HG02852 (cell line): Measurements from ENCODE around the gene OR51B6.
"Not testable (repeated sequence)": the region's sequence is repeated elsewhere in the genome, so short reads cannot be mapped to it uniquely, and the experiment has no call there.

Experiments
- ATAC-seq: cut with Tn5 transposase; IDR thresholded peaks from one replicate; pipeline ENCODE4 v1.9.1; 2021; ENCODE audit warnings: mild to moderate bottlenecking, moderate library complexity; ENCODE audit not compliant: unreplicated experiment

Gene OR51B6

GRCh38 chr11:5363679-5364078 lies 12.4 kb downstream of the OR51B6 start:
- ATAC-seq = no peak

DNA sequence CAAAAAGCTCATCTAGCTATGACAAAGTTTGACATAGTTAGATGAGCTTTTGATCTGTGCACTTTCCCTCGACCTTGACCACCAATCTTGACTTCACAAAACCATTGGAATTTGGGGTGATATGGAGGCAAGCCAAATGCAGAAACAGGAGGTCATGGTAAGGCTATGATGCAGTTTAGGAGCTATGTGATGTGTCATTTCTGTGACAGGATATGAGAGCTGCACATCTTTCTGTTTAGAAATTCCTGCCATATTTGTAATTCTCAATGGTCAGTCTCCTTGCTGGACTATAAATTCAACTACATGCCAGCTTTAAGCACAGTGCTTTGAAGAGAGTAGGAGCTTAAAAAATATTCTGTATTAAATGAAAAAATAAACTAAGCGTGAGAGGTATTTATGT lies 12.9 kb downstream of the OR51B6 start:
- no peak for ATAC-seq

DNA sequence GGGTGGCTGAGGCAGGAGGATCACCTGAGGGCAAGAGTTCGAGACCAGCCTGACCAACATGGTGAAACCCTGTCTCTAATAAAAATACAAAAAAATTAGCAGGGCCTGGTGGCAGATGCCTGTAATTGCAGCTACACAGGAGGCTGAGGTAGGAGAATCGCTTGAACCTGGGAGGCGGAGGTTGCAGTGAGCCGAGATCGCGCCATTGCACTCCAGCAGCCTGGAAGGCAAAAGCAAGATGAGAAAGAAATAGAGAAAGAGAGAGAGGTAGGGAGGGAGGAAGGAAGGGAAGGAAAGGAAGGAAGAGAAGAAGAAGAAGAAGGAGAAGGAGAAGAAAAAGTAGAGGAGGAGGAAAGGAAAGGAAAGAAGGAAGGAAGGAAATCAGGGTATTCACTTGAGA lies 15.1 kb downstream of the OR51B6 start:
- ATAC-seq = not testable (repeated sequence)

DNA sequence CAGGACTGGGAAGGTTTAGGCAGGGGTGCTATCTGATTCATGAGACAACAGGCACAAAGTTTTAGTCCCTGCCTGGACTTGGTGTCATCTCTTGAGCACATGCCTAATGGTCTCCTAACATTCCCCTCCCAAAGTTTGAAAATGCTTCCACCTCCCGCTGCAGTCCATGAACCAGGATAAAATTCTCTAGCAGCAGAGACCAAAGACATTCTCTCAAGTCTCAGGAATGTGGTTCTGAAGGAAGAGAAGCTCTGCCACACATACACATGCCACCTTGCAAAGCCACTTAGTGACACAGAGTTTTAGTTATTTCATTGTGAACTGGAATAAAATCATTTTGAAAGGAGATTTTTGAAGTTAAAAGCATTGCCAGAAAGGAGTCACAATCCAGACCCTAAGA lies 15.5 kb downstream of the OR51B6 start:
- no peak for ATAC-seq

DNA sequence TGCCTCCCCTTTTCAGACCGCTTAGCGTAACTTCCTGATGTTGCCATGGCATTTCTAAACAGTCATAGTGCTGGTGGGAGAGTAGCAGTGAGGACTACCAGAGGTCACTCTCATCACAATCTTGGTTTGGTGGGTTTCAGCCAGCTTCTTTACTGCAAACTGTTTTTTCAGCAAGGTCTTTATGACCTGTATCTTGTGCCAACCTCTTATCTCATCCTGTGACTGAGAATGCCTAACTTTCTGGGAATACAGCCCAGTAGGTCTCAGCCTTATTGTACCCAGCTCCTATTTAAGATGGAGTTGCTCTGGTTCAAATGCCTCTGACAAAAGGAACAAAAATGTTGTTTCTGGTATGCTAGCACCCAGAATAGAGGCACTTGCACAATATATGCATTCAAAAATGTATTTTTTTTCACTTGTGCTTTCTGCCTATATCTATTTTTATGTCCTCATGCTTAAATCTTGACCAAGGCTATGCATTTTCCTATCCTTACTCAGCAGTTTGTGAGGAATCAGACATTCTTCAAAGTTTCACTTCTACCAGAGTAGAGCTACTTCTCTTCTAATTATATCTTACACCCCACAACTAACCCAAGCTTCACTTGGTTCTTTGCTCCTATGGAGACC lies 16.3 kb downstream of the OR51B6 start:
- no peak for ATAC-seq

- peak; percentile 55 for ATAC-seq
Measured at GRCh38 chr11:5368502-5369043, 17.3 kb downstream of the OR51B6 start.

- ATAC-seq = no peak
Measured at GRCh38 chr11:5369789-5370188, 18.5 kb downstream of the OR51B6 start.

- ATAC-seq = peak; percentile 88
Measured at GRCh38 chr11:5380740-5381342, 29.5 kb downstream of the OR51B6 start.

DNA sequence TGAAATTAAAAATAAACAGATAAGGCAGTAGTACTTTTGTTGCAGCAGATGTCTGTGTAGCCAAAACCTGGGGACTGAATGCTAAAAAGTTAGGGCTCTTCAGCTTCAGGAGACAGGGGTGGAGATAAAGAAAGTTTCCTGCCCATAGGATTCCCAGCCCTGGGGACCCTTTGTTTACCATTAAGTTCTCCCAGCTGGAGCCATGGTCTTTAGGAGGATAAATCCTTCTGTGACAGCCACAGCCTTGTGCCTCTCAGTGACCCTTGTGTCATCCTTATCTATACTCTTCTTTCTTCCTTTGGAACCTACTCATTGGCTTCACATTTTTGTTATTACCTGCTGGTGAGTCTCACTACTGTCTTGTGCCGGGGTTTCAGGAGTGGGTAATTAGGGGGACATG lies 32.3 kb downstream of the OR51B6 start, which contains the start of gene OR51M1:
TSS of gene OR51M1 (plus strand) at position 237 of the 400 bp plus-strand sequence. CDS start 5,587 bp downstream, outside the sequence.
- ATAC-seq = no peak

DNA sequence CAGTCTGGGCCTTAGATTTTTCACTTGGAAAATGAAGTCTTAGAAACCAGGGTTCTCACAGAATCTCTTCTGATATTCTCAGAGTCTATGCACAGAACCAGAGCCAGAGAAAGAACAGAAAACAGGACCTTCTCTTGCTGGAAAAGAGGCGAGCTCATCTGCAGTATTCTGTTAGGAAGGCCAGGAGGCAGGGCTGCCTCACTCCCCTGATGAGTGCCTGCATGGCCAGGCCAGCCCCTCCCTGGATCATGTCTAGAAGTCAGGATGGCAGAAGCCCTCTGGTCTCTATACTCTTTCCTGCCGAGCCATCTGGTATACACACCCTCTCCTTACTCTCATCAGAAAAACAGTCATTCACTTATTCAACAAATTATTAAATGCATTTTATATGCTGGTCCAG lies 33.0 kb downstream of the OR51B6 start:
- ATAC-seq = no peak

- ATAC-seq = no peak
Measured at GRCh38 chr11:5390210-5390609, 38.9 kb downstream of the OR51B6 start.

- ATAC-seq = no peak
Measured at GRCh38 chr11:5394091-5394490, 42.8 kb downstream of the OR51B6 start.

DNA sequence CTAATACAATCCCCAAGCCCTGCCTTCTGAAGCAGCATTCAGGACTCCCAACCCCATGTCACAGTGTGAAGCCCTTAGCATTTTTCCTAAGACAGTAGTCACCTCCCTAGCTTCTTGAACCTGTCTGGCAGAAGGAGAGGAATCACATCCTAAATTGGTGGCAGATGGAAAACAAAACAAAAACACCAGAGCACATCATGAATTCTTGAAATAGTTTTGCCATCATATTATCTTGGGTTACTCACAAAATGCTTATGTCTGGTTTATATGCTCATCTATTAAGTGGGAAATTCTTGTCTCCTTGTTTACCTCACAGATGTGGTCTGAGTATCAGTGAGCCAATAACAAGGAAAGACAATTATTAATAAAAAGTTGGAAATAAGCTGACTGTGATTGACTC lies 47.6 kb downstream of the OR51B6 start:
- ATAC-seq = no peak
